GM19468 (cell line): ENCODE measurements around the gene PDPN.

ENCODE experiments used
- ATAC-seq: cut with Tn5 transposase; IDR thresholded peaks from one replicate; pipeline ENCODE4 v1.9.1; 2021; ENCODE audit warnings: mild to moderate bottlenecking, moderate library complexity, moderate number of reproducible peaks; ENCODE audit not compliant: unreplicated experiment; ENCODE audit errors: extremely low read depth

Gene PDPN

DNA sequence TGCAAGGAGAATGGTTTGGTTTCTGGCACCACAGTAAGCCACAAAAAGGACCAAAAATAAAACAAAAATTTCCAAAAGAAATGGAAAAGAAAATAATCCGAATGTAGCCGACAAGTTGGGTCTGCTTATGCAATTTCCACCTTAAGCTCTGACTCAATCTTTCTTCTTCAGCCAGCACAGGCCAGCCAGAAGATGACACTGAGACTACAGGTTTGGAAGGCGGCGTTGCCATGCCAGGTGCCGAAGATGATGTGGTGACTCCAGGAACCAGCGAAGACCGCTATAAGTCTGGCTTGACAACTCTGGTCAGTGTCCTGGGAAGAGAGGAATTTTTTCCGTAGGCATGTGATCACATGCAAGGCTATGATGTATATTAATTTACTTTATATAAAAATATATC, 23.4 kb downstream of the PDPN start:
- no peak for ATAC-seq

DNA sequence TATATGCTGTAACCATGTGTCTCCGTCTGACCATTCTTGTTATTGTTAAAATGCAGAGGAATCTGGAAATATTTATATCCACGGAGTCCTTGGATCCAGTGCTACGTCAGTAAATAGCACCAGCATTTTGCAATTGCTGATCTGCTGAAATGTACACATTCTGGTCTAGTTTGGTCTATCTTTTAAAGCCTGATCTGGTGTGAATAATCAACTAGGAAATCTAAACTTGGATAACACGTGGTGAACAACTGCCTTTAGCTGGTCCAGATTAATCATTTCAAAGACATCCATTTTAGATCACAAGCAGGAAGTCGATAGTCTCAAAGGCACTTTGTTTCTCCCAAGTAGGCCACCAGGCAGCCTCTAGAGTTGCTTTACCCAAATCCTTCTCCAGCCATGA, 32.6 kb downstream of the PDPN start:
- ATAC-seq: no peak

GRCh38 chr1:13617108-13617507, 33.5 kb downstream of the PDPN start:
- ATAC-seq: no peak

DNA sequence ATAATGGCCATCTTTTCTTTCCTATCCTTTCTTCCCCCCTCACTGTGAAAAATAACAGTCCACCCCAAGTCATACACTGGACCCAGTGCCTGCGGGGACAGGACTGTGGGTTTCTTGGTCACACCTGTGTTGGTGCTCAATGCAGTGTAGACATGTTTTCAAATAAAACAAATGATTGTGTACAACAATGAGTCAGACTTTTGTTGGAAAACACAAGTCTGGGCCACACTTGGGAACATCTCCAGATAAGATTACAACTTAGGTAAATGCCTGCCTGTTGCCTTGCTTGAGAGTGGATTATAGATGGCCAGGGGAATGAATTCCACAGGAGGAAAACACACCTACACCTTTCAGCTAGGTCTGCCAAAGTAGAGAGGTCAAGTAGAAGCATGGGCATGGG, 34.1 kb downstream of the PDPN start:
- ATAC-seq: no peak

GRCh38 chr1:13618483-13618882, 34.9 kb downstream of the PDPN start:
- no peak for ATAC-seq

GRCh38 chr1:13619909-13620308, 36.3 kb downstream of the PDPN start:
- ATAC-seq: no peak

DNA sequence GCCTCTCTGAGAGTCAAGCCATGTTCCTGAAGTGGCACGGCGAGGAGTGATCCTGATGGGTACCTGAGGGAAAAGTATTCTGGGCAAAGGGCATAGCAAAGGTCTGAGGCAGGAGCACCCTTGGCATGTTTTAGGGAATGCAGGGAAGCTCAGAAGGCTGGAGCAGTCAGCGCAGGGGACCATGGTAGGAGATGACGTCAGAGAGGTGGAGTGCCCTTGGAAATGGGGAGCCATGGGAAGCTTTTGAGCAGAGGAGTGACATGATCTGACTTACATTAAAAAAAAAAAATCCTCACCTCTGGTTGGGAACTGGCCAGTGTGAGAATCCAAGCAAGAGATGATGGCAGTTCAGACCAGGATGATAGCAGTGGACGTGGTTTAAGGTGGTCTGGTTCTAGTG, 37.2 kb downstream of the PDPN start:
- no peak for ATAC-seq

DNA sequence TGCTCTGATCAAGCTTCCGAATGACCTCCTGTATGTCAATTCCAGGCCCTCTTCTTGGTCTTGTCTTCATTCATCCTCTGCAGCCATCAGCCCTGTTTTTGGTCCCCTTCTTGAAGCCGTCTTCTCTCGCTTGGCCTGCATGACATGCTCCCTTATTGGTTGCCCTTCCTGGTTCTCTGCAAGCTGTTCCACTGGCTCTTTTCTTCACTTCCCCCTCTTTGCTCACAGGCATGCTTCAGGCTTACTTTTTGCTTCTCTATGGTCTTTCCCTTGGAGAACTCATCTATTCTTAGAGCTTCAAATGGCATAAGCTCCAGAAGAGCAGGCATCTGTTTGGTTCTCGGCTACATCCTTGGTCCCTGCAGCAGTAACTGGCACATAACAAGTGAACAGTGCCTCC, 38.8 kb downstream of the PDPN start:
- no peak for ATAC-seq

DNA sequence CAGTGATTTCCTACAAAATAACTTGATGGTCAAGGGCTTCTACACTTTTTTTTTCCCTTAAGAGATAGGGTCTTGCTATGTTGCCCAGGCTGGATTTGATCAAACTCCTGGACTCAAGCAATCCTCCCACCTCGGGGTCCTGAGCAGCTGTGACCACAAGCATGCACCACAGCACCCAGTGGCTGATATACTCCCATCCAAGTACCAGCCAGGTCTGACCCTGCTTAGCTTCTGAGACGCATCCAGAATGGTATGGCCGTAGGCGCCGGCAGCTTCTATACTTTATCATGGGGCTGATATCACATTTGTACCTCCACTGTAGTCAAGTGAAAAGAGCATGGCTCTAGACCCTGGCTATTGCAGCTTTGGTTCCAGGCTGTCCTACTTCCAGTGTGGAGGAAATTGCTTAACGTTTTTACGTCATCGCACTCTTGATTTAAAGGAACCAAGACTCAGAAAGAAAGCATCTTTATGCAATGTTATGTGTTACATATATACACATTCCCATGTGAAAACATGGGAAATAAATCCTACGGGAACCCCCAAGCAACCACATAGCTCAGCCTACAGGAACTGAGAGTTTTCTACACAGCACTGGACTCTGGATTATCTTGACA, 39.5 kb downstream of the PDPN start:
- ATAC-seq: no peak

DNA sequence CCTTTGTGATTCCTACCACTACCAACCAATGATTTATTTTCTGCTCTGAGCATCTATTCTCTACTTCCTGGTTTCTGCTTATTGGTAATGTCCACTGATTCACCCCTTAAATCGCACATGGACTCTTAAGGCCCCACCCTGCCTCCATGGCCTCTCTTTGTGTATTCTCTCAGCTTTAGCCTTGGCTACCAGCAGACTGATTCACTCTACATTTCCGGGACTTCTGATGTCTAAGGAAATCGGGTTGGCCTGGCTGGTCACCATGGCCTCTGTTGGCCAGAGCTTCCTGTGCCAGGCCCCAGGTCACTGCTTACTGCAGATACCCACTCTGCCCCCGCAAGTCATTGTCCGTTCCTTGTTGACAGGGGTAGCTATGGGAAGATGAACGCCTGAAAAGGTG, 40.9 kb downstream of the PDPN start:
- ATAC-seq: no peak

GRCh38 chr1:13627127-13627526, 43.5 kb downstream of the PDPN start:
- ATAC-seq: no peak

- no peak for ATAC-seq
Measured at GRCh38 chr1:13628218-13628617, 44.6 kb downstream of the PDPN start.

DNA sequence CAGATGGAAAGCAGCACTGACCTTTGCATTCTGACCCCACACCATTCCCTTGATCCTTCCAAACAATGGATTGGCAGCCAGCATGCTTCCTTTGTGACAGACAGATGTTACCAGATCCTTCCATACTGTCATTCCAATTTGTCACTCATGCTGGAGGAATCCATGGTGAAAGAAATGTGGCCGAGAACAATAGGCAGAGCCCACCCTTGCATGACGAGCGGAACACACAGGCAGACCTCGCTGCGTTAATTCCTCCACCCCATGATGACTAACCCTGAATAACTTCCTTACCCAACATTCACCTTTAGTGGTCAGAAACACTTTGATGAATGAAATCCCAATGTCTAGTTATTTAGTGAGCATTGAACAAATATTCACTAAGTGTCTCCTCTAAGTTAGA, 45.1 kb downstream of the PDPN start:
- no peak for ATAC-seq

DNA sequence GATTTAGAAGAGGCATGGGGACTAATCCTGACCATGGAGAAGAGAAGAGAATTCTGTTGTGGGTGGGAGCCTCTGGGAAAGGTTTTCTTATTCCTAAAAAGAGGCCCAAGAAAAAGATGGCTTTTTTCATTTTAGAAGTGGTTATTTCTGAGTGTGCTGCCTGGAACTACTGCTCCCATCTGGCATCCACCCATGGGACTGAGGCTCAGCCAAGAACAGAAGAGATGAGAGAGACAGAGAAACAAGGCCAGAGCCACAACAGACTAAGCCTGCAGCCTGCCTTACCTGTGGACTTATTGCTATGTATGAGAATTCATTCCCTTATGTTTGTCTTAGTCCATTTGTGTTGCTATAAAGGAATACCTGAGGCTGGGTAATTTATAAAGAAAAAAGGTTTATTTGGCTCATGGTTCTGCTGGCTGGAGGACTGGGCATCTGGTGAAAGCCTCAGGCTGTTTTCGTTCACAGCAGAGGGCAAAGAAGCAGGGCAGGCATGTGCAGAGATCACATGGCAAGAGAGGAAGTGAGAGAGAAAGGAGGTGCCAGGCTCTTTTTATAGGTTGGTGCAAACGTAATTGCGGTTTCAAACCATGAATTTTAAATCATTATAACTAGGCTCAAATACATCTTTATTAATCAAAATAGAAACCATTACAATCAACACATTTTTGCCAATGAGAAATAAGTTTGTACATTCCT, 58.8 kb downstream of the PDPN start:
- ATAC-seq: no peak

- no peak for ATAC-seq
Measured at GRCh38 chr1:13643017-13643416, 59.4 kb downstream of the PDPN start.

- ATAC-seq: no peak
Measured at GRCh38 chr1:13646521-13646920, 62.9 kb downstream of the PDPN start.

GRCh38 chr1:13651279-13651678, 67.6 kb downstream of the PDPN start:
- no peak for ATAC-seq

- ATAC-seq: no peak
Measured at GRCh38 chr1:13652238-13652637, 68.6 kb downstream of the PDPN start.

DNA sequence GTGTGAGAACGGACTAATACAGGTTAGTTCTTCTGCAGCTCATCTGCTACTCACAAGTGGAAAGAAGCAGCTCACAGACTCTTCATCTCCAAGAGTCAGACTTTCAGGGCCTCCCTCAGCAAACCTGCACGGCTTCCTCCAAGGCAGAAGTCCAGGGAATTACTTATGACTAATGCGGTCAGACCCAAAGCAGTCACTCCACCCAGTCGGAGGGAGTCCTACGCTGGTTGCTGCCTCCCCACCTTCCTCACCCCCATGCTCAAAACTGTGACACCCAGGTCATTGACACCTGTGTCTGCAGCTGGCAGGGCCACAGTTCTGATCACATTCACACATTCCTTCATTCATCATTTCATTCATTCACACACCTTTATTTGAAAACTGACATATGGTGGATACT, 77.9 kb downstream of the PDPN start:
- no peak for ATAC-seq

GRCh38 chr1:13662493-13662892, 78.9 kb downstream of the PDPN start:
- ATAC-seq: no peak

DNA sequence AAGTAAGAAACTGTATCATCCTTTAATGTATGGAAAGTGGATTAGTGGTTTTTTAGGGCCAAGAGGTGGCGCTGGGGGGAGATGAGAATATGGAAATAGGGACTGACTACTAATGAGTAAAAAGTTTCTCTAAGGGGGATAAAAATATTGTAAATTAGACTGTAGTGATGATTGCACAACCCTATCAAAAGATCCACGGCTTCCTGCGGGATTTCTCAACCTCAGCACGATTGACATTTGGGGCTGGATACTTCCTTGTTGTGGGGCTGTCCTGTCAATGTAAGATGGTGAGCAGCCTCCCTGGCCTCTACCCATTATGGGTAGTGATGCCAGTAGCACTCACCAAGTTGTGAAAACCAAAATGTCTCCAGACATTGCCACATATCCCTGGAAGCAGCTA, 80.3 kb downstream of the PDPN start:
- no peak for ATAC-seq

GRCh38 chr1:13664451-13664850, 80.8 kb downstream of the PDPN start:
- peak; percentile 42 for ATAC-seq
